ENCODE measurements around the gene CNTN1.

The CNTN1 gene

DNA sequence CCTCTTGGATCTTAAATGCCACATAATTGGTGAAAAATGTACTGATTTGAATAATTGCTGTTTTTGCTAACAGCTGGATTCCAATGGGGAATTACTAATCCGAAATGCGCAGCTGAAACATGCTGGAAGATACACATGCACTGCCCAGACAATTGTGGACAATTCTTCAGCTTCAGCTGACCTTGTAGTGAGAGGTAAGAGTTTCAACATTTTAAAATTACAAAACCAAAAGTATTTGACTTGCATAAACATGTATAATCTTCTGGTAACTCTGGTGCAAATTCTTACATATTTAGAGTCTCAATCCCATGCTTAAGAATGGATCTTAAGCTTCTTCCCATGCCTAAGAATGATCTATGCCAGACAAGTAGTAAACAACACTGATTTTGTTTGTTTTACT lies 266.8 kb downstream of the CNTN1 start:
- no peak for DNase-seq

DNA sequence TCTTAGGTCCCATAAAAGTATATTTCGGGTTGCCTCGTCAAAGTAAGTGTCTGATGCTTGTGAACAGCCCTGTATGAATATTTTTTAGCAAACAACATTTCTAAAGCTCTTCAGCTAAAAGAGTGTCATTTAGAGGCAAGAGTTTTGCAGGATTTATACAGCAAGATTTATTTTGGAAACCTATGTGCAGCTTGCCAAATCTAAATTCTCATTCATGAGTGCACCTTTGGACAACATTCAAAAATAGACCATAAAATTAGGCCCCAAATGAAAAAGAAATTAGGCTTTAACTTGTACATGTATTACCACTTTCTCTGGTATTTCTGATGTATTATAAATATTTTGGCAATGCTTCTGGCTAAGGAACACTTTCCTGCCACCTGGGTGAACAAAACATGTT lies 271.5 kb downstream of the CNTN1 start:
- DNase-seq: no peak

DNA sequence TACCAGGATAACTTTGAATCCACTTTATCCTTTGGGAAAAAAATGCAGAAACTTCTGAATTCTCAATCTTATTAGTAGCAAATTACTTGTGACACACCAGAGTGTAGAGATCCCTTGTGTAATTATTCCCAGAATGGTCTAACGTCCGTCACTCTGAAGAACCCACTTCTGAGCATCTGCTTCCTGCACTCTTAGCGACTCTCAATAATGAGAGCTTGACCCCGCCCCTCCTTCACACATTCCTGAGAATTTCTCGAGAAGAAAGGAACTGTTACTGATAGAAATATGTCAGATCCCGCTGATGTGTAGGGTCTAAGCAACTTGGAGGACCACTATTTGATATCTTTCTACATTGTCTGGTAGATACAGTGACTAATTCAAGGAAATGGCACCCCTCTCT lies 277.6 kb downstream of the CNTN1 start:
- DNase-seq: no peak

DNA sequence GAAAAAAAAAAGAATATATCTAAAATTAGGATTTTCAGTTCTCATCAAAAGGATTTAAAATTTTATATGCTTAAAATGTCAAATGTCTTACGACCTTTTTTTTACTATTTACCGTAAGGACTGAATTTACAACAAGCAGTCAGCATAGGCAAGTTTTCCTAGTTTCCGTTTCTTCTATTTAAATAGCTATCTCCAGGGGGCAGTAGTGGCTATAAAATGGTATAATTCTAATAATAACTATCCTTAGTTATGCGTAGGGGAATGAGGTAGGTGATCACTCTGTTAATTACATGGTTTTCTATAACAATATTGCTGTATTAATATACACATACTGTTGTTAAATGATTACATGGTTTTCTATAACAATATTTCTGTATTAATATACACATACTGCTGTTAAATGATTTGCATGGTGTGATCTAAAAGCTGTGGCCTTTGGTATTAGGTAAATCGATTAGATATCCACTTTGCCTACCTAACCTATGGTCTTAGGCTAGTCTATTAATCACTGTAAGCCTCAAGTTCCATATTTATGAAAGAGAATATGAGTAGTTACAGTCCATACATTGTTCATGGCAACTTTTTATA lies 278.2 kb downstream of the CNTN1 start:
- no peak for DNase-seq

DNA sequence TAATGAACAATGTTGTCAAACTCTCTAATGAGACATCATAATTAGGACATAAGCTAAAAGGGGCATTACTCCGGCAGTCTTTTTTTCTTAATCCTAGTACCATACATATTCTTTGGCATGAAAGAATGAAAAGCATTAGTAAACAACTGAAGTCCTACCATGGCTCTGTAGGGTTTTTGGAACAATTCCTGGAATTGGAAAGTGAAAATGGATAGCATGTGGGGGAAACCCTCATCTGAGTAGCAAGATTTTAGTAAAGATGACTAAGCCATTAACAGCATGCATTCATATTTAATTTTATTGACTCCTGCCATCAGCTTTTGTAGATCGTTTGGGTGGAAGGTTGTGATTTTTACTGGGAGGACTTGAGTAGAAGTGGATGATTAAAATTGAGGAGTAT lies 279.7 kb downstream of the CNTN1 start:
- DNase-seq: no peak

DNA sequence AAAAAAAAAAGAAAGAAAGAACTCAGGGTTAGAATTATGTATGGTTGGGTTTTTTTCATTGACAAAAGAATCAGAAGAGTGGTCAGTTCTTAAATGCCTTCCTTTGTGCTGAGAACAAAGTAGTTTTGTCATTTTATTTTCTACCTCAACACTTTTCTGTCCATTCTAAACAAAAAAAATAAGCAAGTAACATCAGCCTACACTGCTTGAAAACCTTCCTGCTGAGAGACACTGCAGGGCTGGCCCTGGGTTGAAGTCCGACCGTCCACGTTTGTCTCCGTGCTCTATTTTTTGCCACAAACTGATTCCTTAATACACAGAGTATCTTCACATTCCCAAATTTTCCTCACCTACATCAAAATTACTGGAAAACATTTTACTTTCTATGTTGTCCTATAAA lies 284.3 kb downstream of the CNTN1 start:
- DNase-seq: no peak

DNA sequence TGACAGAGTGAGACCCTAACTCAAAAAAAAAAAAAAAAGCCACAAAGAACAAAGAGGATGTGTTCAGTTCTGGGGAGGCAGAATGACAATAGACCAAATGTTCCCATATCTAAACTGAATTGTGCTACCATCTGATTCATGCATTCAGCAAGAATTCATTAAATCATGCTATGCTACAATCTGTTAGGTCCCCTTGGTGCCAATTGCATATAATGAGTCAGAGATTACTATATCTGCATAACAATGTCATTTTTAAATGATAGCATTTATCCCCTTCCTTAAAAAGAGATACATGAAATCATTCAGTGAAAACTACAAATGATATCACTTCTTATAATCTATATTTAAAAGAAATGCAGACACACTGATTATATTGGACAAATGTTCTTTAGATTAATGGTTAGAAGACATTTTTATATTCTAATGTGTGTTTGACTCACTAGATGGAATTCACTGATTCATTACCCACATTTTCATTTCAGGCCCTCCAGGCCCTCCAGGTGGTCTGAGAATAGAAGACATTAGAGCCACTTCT lies 288.3 kb downstream of the CNTN1 start:
- DNase-seq: no peak

DNA sequence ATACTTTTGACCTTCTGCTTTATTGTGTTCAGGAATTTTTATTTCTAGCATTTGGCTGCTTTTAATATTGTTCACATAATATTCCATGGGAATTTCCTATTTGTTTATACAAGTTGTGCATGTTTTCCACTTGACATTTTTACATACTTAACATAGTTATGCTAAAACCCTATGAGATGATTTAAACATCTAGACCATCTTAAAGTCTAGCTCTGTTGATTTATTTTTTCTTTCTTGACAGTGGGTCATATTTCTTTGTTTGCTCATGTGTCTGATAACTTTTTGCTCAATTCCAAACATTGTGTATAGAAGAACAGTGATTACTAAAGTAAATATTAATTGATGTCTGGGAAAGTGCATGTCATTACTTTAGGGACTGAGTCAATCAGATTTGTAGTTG lies 293.8 kb downstream of the CNTN1 start:
- DNase-seq: no peak

DNA sequence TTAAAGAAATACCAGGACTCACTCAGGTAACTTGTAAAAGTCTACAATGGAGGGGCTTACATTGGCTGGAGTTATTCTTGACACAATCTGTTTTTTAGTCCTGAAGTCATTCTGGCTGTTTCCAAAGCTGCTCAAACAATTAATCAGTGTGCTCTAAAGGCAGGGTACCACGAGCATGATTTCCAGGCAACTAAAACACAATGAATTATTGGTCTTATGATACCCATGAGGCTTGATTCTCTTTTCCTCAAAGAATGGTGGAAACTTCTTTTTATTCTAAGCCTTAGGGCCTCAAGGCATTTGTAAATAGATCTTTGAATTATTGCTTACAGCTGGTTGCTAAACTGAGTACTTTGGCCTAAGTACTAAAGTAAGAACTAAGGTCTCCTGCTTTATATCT lies 296.1 kb downstream of the CNTN1 start:
- no peak for DNase-seq

DNA sequence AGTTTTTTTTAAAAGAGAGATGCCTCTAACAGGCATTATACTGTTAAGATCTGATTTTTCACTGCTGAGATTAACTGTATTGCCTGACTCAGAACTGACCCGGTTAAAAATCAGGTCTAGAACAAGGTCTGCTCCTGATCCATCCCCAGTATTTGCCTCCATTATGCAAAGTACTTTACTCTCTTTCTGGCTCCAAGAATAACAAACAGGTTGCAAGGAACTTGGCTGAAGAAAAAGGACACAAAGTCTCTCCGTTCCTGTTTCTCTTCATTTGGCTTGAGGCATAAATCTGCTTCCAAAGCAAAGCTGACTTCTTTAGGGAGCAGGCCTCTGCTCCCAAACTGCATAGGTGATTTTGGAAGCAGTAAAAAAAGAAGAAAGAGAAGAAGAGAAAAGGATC lies 296.6 kb downstream of the CNTN1 start:
- DNase-seq: no peak

DNA sequence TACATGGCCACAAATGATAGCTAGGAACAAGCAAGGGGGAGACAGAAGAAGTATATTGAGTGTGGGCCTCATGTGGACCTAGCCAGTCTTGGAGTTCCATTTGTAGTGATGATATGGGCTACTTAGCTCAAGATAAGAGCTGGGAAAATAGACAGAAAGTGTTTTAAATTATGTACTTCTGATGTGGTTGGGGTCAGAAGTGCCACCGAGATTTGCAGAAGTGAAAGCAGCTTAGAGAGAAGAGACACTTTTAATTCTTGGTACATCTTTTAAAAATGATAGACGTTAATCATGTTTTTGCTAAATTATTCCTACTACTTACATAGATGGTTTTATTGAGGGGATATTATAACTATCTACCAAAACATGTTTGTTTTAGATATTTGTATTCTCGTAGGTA lies 297.5 kb downstream of the CNTN1 start:
- no peak for DNase-seq

DNA sequence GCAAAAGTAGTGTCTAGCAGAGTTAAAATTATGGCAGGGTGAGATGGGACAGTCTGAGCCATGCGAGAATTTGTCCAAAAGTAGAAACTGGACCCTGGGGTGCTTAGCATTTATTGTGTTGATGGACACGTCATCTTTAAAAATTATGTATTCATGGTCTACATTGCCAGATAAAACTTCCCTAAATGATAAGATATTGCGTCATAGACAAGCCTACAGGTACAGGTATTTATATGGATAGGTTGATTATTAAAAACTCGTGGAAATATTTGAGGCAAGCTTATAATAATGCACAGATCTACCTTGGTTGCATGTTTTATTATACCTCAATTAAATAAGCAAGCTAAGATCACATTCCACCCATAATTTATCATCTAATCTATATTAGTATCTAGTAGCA lies 299.9 kb downstream of the CNTN1 start:
- no peak for DNase-seq

DNA sequence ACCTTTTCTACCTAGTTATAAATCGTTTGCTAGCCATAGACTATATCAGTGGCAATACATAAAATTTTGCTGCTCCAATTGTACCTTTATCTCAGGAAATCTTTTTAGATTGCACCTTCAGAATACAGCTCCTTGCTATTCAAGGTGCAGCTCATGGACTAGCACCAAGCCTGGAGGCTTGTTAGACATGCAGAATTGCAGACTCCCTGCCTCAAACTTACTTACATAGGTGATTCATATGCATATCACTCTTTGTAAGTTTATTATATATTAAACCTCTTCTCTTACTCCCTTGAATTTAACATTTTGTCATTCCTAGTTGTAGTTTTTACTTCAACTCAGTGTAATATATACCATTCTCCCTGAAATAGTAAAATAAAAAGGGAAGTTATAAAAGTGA lies 300.4 kb downstream of the CNTN1 start:
- DNase-seq: no peak

DNA sequence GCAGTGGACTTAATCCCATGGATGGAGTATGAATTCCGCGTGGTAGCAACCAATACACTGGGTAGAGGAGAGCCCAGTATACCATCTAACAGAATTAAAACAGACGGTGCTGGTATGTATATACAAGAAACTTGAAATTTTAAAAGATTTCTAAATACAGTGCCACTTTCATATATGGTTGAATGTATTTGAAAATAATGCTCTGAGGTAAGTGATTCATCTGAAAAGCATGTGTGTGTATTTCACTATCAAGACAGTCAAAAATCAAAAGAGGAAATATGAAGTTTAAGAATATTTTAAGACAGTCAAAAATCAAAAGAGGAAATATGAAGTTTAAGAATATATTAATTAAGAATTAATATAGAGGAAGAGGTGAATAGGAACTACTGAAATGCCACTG lies 300.9 kb downstream of the CNTN1 start:
- DNase-seq: no peak

DNA sequence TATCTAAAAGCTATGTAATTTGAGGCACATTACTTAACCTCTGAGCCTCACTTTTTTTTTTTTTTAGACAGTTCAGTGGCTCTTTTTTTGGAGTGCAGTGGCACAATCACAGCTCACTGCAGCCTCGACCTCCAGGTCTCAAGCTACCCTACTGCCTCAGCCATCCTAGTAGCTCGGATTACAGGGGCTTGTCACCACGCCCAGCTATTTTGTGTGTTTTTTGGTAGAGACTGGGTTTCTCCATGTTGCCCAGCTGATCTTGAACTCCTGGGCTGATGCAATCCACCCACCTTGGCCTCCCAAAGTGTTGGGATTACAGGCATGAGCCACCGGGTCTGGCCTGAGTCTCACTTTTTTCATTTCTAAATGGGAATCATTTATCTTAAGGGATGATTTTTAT lies 303.9 kb downstream of the CNTN1 start:
- DNase-seq: no peak

DNA sequence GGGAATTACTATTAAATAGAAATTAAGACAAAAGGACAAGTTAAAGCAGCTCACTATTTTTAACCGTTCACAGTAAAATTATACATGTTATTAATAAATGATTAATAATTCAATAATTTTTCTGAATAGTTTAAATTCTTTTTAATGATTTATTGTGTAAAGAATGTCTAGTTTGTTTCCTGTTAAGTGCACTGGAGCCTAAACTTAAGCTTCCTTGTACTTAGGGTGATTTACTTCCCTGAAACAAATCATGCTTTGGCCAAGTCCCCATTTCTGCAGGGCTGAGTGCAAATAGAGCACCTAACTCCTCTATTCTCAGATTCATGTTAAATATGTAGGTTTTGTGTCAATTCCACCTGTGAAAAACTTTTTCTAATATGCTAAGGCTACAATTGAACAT lies 307.0 kb downstream of the CNTN1 start:
- DNase-seq: no peak

DNA sequence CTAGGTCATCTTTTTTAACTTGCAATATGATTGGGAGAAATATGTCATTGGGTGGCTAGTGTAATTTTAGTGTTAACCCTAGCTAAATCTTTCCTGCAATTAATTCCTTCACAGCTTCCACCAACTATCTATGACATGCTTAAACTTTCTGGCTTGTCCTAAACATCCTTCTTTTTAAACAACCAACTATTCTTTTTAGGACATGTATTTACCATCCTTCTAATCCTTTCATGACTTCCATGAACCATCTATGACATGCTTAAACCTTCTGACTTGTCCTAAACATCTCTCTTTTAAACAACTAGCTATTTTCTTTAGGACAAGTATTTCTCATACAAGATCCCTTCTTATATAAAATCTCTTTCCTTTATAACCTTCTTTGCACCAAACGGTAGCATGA lies 316.2 kb downstream of the CNTN1 start:
- no peak for DNase-seq

DNA sequence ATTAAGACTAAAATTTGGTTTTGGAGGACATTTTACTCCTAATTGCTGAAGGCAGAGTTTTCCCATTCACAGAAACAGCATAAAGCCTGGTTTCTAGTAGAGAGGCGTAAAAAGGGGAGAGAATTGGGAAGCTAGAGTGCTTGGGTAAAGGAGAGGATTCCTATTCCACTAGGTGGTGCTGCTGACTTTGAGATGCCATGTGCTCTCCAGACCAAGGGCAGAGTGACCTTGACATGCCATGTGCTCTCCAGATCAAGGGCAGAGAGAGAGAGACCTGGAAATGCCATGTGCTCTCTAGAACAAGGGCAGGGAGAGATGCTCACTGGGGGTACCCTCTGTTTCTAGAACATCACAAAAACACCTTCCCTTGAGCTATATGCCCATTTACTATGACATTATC lies 319.7 kb downstream of the CNTN1 start:
- DNase-seq: no peak

DNA sequence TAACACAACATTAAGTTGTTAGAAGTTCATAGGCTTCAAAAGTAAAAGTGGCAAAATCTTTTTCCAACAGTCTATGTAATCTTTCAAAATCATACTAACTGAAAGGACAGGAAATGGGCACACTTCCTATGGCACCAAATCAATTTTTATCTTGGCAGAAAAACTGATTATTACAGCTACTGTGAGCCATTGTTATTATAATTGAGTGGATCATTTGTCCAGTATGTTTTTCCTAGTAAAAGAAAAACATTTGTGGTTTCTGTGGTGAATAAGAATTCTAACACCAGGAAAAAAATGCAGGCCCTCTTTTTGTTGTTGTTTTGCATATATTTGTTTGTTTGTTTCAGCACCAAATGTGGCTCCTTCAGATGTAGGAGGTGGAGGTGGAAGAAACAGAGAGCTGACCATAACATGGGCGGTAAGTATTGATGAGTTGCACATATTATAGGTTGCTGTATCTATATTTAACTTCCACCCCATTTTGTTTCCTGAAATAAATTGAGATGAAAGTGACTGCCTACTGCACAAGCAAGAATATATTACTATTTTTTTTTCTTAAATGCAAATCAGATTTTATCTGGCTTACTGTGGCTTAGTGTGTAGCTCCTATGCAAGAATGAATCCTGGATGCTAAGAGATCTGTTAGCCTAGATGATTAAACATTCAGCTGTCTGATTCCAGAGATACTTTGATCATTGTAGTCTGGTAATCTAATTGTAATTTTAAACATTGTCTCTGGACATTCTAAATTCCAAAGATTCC lies 321.8 kb downstream of the CNTN1 start:
- DNase-seq: no peak

DNA sequence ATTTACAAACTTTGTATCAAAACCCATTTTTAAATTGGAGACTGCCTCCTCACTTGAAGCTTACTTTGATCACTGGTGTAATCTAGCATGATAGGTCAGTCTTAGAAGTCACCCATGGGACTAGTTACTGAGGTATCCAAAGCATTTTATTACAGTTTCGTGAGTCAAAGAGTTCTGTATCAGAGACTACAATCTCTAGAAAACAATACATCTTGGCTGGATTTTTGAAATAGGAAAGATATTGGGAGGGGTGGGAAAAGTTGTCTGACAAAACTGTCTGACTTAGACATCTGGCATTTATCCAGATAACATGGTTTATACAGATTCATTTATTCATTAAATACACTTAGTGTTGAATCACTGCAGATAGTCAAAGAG lies 322.4 kb downstream of the CNTN1 start:
- DNase-seq: no peak

DNA sequence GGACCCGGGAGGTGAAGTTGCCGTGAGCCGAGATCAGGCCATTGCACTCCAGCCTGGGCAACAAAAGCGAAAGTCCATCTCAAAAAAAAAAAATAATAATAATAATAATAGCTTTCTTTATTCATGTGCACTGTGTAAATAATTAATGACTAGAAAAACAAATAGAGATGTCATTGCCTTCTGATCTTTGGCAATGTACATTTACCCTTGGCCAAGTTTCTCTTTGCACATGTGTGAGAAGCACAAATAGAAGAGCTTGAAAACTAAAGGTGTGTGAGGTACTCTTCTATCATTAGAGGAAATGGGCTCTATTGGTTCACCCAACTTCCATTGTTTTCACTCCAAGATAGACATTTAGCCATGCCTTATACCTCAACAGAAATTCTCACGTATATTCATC lies 325.8 kb downstream of the CNTN1 start:
- no peak for DNase-seq

DNA sequence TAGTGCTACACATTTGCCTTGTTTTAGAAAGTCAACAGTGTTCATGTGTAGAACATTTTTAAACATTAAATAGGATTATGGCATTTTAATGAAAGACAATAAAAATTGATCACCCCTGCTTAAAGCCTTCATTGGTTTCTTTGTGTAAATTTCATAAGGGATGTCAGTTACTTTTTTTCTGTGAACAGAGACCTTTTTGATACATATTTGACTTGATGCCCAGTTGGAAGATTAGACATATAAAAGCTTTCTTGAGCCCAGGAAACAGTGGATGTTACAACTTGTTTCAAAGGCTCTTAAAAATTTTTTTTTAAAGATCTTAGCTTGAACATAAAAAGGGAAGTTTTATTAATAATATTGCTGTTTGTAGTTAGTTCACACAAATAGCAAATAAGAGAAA lies 327.2 kb downstream of the CNTN1 start:
- DNase-seq: no peak

DNA sequence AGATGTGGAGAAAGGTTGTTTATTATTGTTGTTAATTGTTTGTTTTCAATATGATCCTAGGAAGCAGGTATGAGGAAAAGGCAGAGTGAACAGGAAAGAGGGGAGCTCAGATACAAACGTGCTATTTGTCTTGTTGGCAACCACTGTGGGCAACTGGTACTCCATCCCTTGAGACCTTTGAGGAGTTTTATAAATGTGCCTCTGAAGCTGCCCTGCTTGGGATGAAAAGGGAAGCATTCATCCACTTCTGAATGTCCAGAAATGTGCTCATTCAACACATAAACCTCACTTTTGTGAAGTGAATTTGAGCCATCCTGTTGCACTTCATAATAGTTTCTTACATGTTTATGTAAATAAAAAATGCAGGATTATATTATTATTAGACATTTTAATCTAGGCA lies 331.6 kb downstream of the CNTN1 start:
- DNase-seq: no peak

DNA sequence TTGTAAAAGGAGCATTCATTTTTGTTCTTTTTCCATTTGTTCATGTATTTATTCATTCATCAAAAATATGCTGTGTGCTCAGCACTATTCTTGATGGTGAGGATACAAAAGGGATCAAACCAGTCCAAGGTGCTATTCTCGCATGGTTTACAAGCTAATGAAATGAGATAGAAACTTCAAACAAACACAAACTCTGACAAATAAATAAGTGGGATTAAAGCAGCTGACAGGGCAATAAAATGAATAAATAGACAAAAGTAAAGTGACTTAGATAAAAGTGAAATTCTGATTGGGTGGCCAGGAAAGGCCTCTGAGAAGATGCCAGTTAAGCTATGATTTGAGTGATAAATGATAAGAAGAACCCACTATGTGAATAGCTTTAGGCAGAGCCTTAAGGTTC lies 333.9 kb downstream of the CNTN1 start:
- DNase-seq: no peak
